GM12878 (cell line): ENCODE results near the gene ACYP1. TPM values are rescaled to one million over a fixed set of nuclear protein-coding genes. Genes with fewer than 3 reads are reported as not detected.
A peak's percentile ranks its signal among the peaks of the same experiment; 100 is the strongest.

Experiments used
- ATAC-seq: fragments of 200-7000 bp; cut with Tn5 transposase; 3 replicates; pipeline ENCODE4 v1.9.1; 2020; ENCODE audit warnings: mild to moderate bottlenecking, moderate library complexity
- BruUV-seq: library from RNA; stranded (reverse); fragments of 400-500 nt; replicated peaks from 2 replicates; lab custom pipeline; 2021; lab: Mats Ljungman, UMichigan
- CTCF ChIA-PET: fragments of 300-600 bp; sonication (Branson Sonifier 250); formaldehyde crosslinking; extraction: SDS; loops from one replicate; lab custom pipeline; 2021; ENCODE audit warnings: inconsistent platforms; lab: Yijun Ruan, JAX
- POLR2A ChIA-PET: fragments of 350-600 bp; formaldehyde crosslinking; extraction: SDS; loops from one replicate; lab custom pipeline; 2021; ENCODE audit warnings: inconsistent platforms; lab: Charles Lee
- RAD21 ChIA-PET: fragments of 300-600 bp; sonication (Branson Sonifier 250); formaldehyde crosslinking; loops from one replicate; lab custom pipeline; 2023; ENCODE audit warnings: antibody characterized with exemption; ENCODE audit not compliant: unreplicated experiment; lab: Charles Lee
- SMC1A ChIA-PET: fragments of 300-600 bp; sonication (Branson Sonifier 250); formaldehyde crosslinking; loops from one replicate; lab custom pipeline; 2023; ENCODE audit not compliant: unreplicated experiment, uncharacterized antibody; lab: Charles Lee
- DNase-seq: peaks from one replicate; pipeline ENCODE4 v3.0.0-alpha.2; 2011; ENCODE audit warnings: low read depth, low spot score
- FAIRE-seq: peaks from 3 replicates; lab custom pipeline; 2011; peaks lifted over from hg19 to GRCh38; lab: Jason Lieb, UNC
- H2AFZ ChIP-seq: 2 replicates; pipeline ENCODE4 v1.6.0; 2011; ENCODE audit warnings: low read depth, low read length, control low read depth; ENCODE audit not compliant: control insufficient read depth
- H3K27ac ChIP-seq: 2 replicates; pipeline ENCODE4 v1.5.1; 2011; ENCODE audit warnings: control low read depth; ENCODE audit not compliant: control insufficient read depth, insufficient read depth
- H3K27me3 ChIP-seq, 2 experiments: replicated peaks in 1 of 2; 2 replicates each; pipeline versions ENCODE4 v1.6.0 to v1.6.1; 2011; ENCODE audit warnings: low read length in 1 of 2; ENCODE audit not compliant: control insufficient read depth in 2 of 2, insufficient read depth in 2 of 2
- H3K36me3 ChIP-seq, 2 experiments: 2 replicates each; pipeline ENCODE4 v1.5.1; 2011; ENCODE audit warnings: low read length in 1 of 2; ENCODE audit not compliant: control insufficient read depth in 2 of 2, insufficient read depth in 2 of 2
- H3K4me1 ChIP-seq: 2 replicates; pipeline ENCODE4 v1.6.1; 2011; ENCODE audit warnings: mild to moderate bottlenecking, low read length, moderate library complexity, mixed read lengths; ENCODE audit not compliant: control insufficient read depth, insufficient read depth
- H3K4me2 ChIP-seq: 2 replicates; pipeline ENCODE4 v1.6.0; 2011; ENCODE audit warnings: control low read depth; ENCODE audit not compliant: control insufficient read depth, insufficient read depth
- H3K4me3 ChIP-seq: fragments of 200-600 bp; sonication (generic); 2 replicates; pipeline ENCODE4 v1.5.1; 2016
- H3K79me2 ChIP-seq: 2 replicates; pipeline ENCODE4 v1.6.0; 2011; ENCODE audit warnings: low read length; ENCODE audit not compliant: control insufficient read depth, insufficient read depth
- H3K9ac ChIP-seq: 2 replicates; pipeline ENCODE4 v1.8.0; 2011; ENCODE audit warnings: low read length, control low read depth, mixed read lengths; ENCODE audit not compliant: control insufficient read depth, insufficient read depth
- H3K9me3 ChIP-seq: replicated peaks from 3 replicates; pipeline ENCODE4 v1.5.1; 2011; ENCODE audit warnings: mild to moderate bottlenecking, low read length; ENCODE audit not compliant: control insufficient read depth, insufficient read depth
- H4K20me1 ChIP-seq: 2 replicates; pipeline ENCODE4 v1.6.0; 2011; ENCODE audit not compliant: control insufficient read depth, insufficient read depth
- HDAC6 ChIP-seq: fragments of 200-600 bp; sonication (generic); IDR thresholded peaks from one replicate; pipeline ENCODE4 v1.8.0; 2017; ENCODE audit warnings: antibody characterized with exemption; ENCODE audit not compliant: unreplicated experiment
- MEF2B ChIP-seq: fragments of 450-650 bp; IDR thresholded peaks from 2 replicates; pipeline ENCODE4 v1.6.1; 2018; ENCODE audit warnings: mild to moderate bottlenecking, moderate library complexity; ENCODE audit not compliant: partially characterized antibody, poor library complexity, severe bottlenecking
- RAD21 ChIP-seq: IDR thresholded peaks from 2 replicates; pipeline ENCODE4 v1.6.1; 2011; ENCODE audit warnings: mild to moderate bottlenecking, low read depth, low read length, moderate library complexity; ENCODE audit not compliant: insufficient read depth
- TCF7 ChIP-seq: IDR thresholded peaks from 2 replicates; pipeline ENCODE4 v1.6.1; 2014; ENCODE audit warnings: antibody characterized with exemption, borderline replicate concordance
- WGBS: methylation state at CpG from one replicate; pipeline ENCODE4 v1.1.6; 2016; ENCODE audit warnings: low lambda C conversion rate; ENCODE audit not compliant: insufficient replicate concordance, insufficient coverage; ENCODE audit errors: missing lambda C conversion rate; 5-methylcytosine and 5-hydroxymethylcytosine counted together
- in situ Hi-C: fragments of 300-500 bp; cut with MboI; formaldehyde crosslinking; loops from 9 replicates; pipeline ENCODE4 v1.14.3; 2018; ENCODE audit warnings: mixed read lengths
- intact Hi-C: fragments of 100-400 bp; cut with micrococcal nuclease; formaldehyde crosslinking; loops from one replicate; pipeline ENCODE4 v1.14.2; 2022; ENCODE audit not compliant: unreplicated experiment
- polyA plus RNA-seq, 11 experiments: library from polyadenylated mRNA; depleted of rRNA in 4 of 11; unstranded in 6 of 11; stranded (reverse) in 5 of 11; fragments of >200 nt; fragmentation: Nextera tagmentation in 4 of 11; fragmentation: Illumina TruSeq in 1 of 11; extraction: Ambion mirVana in 4 of 11; extraction: Trizol in 1 of 11; gene quantifications; 1 replicate in 1 of 11; 2 replicates in 10 of 11; pipeline versions ENCODE4 v1.2.1 to v1.2.3, GENCODE V29; 2011 to 2016; ENCODE audit warnings: inconsistent platforms in 2 of 11, missing spikeins in 2 of 11, low read depth in 1 of 11
- total RNA-seq, 4 experiments: library from RNA; depleted of rRNA in 3 of 4; stranded (reverse); fragments of >200 nt in 3 of 4; fragmentation: Illumina TruSeq in 1 of 4; extraction: Trizol in 1 of 4; gene quantifications; 2 replicates each; pipeline versions ENCODE4 v1.2.1 to v1.2.3, GENCODE V29; 2013 to 2021
- TF ChIP-seq, protein P1 (sequence below): IDR thresholded peaks from 2 replicates; pipeline ENCODE4 v1.6.1; 2012; ENCODE audit warnings: low read depth, low read length, improper control_type of control experiment
- TF ChIP-seq, protein P2 (sequence below): fragments of 450-650 bp; conservative IDR thresholded peaks from 2 replicates; pipeline ENCODE4 v1.6.1; 2017; ENCODE audit warnings: mild to moderate bottlenecking, moderate library complexity

Gene ACYP1
- total and polyA plus RNA-seq, 10 of the 15 experiments (the other 5 are each of a cell fraction or from before 2014, with no cell fraction given), result 18.2 to 52.6 (median 43.5) TPM

DNA sequence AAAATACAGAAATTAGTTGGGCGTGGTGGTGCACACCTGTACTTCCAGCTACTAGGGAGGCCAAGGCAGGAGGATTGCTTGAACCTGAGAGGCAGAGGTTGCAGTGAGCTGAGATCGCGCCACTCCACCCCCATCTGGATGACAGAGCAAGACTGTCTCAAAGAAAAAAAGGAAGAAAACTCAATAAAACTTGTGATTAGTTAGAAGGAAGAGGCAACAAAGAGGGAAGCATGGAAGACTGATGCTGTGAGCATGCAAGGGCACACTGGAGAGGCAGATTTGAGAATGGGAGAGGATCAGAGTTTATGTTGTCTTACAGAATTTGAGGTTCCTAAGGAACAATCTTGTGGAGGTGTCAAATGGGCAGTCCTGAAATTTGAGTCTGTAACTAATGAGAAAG is 2.9 kb upstream of the ACYP1 start:
- DNase-seq (no peak), FAIRE-seq (no peak), ATAC-seq (no peak)
- H3K4me1 ChIP-seq, result peaks cover 8% of the 10 kb centered on the region
- H3K9me3 ChIP-seq, result no peaks in the 10 kb centered on the region
- H3K36me3 ChIP-seq, result no peaks in the 10 kb centered on the region
- no TSS peak for BruUV-seq
- H3K27ac ChIP-seq, result no peak overlapping the region
- H3K27me3 ChIP-seq, result no peaks in the 10 kb centered on the region
- ChIA-PET RAD21 (no interaction called here), SMC1A (interaction anchor here (1.0 to 1.3 kb wide), 2 partner anchors 63 to 137 kb away, joined by 3 read pairs; no protein-coding TSS in a partner anchor), POLR2A (interaction anchor here (0.6 to 1.2 kb wide), 4 partner anchors 10 to 1549 kb away, joined by 3 to 5 read pairs (median 3); no protein-coding TSS in a partner anchor), CTCF (interaction anchor here (1.0 to 2.0 kb wide), 4 partner anchors 17 to 64 kb away, joined by 3 to 4 read pairs (median 4); partner anchors contain the start of gene EIF2B2)
- intact Hi-C loops, result no loop called here
- no peak overlapping the region for H2AFZ ChIP-seq
- H3K79me2 ChIP-seq, result peaks cover 19% of the 10 kb centered on the region
- in situ Hi-C loops, result no loop called here
- H4K20me1 ChIP-seq, result no peaks in the 10 kb centered on the region
- no peak overlapping the region for H3K9ac ChIP-seq
- peak overlapping the region; percentile 42; the same call in 1 of the 2 replicates for H3K4me2 ChIP-seq
- no peak overlapping the region for H3K4me3 ChIP-seq
- TF ChIP-seq, protein P1, sequence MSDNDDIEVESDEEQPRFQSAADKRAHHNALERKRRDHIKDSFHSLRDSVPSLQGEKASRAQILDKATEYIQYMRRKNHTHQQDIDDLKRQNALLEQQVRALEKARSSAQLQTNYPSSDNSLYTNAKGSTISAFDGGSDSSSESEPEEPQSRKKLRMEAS, result no peak
- no peak for TF ChIP-seq TCF7
- 100% methylated on average over 3 of the region's 3 CpGs for WGBS

DNA sequence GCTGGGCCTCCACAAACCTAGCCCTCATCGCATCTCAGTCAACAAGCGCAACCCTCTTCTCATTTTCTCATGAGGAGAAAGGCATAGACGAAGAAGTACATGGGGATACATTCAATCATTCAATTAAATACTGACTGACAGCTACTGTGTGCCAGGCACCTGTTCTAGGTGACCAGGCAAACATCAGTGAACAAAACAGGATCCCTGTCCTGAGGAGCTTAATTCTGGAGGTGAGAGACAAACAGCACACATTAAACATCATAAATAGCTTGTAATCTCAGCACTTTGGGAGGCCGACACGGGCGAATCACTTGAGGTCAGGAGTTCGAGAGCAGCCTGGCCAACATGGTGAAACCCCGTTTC is 362 bp upstream of the ACYP1 start:
- DNase-seq (no peak), ATAC-seq (peak; percentile 24), FAIRE-seq (no peak)
- WGBS, result 63% methylated on average over 8 of the region's 8 CpGs
- TF ChIP-seq MEF2B, result no peak
- TF ChIP-seq, protein P2, sequence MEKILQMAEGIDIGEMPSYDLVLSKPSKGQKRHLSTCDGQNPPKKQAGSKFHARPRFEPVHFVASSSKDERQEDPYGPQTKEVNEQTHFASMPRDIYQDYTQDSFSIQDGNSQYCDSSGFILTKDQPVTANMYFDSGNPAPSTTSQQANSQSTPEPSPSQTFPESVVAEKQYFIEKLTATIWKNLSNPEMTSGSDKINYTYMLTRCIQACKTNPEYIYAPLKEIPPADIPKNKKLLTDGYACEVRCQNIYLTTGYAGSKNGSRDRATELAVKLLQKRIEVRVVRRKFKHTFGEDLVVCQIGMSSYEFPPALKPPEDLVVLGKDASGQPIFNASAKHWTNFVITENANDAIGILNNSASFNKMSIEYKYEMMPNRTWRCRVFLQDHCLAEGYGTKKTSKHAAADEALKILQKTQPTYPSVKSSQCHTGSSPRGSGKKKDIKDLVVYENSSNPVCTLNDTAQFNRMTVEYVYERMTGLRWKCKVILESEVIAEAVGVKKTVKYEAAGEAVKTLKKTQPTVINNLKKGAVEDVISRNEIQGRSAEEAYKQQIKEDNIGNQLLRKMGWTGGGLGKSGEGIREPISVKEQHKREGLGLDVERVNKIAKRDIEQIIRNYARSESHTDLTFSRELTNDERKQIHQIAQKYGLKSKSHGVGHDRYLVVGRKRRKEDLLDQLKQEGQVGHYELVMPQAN, result no peak
- no peak for TF ChIP-seq HDAC6
- no peak for TF ChIP-seq RAD21
- Histone ChIP-seq H3K9me3 (no peaks in the 10 kb centered on the region; the same call in 2 of the 3 replicates), H3K9ac (peak overlapping the region; percentile 76), H3K4me2 (peak overlapping the region; percentile 92), H3K27me3 (no peaks in the 10 kb centered on the region), H3K4me1 (peaks cover 5% of the 10 kb centered on the region), H3K4me3 (peak overlapping the region; percentile 98), H2AFZ (peak overlapping the region; percentile 71), H3K27ac (peak overlapping the region; percentile 60), H4K20me1 (no peaks in the 10 kb centered on the region), H3K79me2 (peaks cover 20% of the 10 kb centered on the region), H3K36me3 (no peaks in the 10 kb centered on the region; a peak in 1 of 4 replicates)
- ChIA-PET POLR2A (interaction anchor here (0.9 to 3.6 kb wide), 7 partner anchors 9 to 230 kb away, joined by 3 to 19 read pairs (median 4); partner anchors contain the start of gene MLH3), CTCF (interaction anchor here (0.8 to 2.7 kb wide), 8 partner anchors 11 to 204 kb away, joined by 3 to 13 read pairs (median 4); no protein-coding TSS in a partner anchor), RAD21 (interaction anchor here (0.7 to 3.4 kb wide), 9 partner anchors 14 to 228 kb away, joined by 3 to 13 read pairs (median 5); partner anchors contain the start of genes EIF2B2 and MLH3), SMC1A (interaction anchor here (0.9 to 3.2 kb wide), 12 partner anchors 8 to 239 kb away, joined by 3 to 15 read pairs (median 5); partner anchors contain the start of genes MLH3 and NEK9)
- intact Hi-C loops, result no loop called here
- no TSS peak for BruUV-seq
- in situ Hi-C loops, result no loop called here
